Activated effector memory CD4-positive, alpha-beta T cell treated with anti-CD3 and anti-CD28 coated beads, Interleukin-2, amount 50 U/mL, for 16 hours (primary cell): ENCODE results near the gene SPG7.
"Not testable (repeated sequence)": the region's sequence is repeated elsewhere in the genome, so short reads cannot be mapped to it uniquely, and the experiment has no call there.

Experiments used
- DNase-seq: peaks from one replicate; pipeline ENCODE4 v3.0.0-alpha.2; 2020

The SPG7 gene

DNA sequence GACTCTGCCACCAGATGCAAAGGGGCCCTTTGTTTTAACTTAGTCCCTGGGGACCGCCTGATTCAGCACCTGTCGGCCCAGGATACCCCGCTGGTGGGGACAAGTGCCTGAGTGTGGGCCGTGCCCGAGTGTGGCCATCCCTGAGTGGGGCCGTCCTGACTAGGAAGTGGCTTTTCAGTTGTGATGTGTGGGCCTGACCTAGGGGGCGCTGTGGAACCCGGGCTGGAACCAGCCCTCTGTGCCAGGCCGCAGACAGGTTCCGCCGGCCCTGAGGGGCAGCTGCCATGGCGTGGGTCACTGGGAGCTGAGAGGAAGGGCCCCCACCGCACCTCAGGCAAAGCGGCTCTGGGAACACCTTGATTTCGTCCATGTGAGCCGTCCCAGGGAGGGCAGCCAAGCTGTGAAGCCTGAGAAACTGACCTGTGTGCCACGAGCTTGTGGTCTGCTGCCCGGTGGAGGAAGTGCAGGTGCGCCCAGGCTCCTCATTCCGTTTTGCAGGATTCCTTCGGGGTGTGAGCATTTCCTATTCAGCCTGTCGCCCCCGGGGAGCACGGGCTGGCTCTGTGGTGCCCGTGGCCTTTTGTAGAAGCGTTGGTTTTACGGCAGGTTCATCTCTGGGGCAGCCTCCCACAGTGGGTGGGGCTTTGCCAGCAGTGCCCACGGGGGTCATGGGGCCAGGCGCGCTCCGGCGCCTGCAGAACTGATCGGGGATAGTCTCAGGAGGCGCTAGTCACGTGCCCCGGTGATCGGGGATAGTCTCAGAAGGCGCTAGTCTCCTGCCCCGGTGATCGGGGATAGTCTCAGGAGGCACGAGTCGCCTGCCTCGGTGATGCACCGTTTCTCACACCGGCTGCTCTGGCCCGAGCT lies 57.5 kb downstream of the SPG7 start:
- peak; percentile 81 for DNase-seq

DNA sequence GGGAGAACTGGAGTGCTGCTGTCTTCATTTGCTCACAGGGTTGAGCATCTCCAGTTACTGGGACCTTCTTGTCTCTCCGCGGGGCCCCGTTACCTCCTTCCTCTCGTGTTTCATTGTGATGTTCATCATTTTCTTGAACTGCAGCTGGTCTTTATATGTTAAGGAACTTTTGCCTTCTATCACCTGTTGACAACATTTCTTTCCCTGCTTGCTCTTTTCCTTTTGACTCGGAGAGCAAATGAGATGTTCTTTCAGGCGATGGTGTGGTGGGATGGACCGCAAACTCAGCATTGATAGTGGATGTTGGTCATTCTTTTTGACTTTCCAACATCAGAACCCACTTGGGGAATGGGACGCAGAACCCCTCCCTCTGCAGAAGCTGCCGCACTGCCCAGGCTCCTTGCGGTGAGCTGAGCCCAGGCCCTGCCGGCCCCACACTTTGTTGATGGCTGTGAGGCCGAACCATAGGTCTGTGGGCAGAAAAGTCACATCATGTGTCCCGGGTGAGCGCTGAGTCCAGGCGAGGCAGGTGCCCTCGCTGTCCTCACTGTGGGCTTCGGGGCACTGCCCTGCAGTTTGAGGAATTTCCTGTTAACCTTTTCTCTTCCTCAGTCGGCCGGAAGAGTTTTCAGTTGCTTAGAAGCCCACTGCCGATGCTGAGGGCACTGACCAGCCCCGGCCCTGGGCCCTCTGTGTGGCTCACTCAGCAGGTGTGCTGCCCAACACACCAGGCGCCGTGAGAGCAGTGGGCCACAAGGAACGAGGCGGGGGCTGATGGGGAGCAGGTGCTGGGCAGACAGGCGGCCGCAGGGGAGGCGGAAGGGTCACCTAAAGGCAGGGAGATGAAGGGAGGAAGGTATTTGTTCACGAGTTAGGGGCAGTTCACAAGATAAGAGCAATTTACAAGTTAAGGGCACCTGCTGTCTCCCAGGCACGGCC lies 59.7 kb downstream of the SPG7 start:
- no peak for DNase-seq

DNA sequence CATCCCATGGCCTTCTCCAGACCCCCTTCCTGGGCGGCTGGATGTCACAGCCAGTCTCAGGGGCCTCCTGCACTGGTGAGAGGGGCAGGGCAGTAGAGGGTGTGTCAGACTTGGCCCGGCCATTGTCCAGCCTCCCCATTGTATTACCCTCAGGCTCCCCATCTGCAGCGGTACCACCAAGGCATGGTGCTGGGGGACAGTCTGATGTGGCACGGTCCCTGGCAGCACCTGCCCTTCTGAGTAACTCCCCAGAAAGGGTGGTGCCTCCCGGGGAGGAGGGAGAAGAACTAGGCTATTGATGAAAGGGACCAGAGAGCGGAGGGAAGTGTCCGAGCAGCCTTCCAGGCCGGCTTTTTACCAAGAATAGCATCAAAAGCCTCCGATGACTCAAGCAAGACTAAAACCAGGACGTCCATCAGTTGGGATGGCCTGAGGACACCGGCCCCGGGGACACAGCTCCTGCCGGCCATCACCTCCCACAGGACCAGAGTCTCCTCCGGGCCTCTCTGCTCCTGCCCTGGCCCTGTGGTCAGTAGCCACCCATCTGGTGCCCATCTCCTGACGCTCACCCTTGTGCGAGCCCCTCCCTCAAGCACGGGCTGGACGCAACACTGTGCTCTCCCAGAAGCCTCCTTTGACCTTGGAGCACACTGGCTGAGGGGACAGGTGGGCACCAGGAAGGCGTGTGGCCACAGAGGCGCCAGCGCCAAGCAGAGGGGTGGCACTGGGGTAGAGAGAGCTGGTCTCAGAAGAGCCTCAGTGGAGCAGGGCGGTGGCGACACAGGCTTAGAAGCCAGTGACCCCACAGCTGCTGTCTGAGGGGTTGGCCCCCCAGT lies 61.5 kb downstream of the SPG7 start:
- no peak for DNase-seq

DNA sequence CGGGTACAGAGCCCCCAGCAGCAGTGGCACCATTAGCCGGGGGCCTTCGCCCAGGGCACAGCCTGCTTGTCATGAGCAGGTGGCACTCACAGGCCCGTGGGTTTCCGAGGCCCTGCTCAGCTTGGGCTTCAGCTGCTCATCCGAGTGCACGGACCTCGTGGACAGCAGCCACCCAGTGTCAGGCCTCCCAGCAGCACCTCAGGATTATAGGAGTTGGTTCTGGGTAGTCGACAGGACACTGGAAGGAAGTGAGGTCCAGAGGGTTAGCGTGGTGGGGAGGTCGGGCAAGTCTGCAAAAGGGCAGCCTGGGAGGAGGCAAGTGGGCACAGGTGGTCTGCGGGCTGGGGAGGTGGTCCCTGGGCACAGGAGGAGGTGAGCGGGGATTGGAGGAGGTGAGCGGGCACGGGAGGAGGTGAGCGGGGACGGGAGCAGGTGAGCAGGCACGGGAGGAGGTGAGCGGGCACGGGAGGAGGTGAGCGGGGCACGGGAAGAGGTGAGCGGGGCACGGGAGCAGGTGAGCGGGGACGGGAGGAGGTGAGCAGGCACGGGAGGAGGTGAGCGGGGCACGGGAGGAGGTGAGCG lies 62.2 kb downstream of the SPG7 start:
- DNase-seq, result no peak

DNA sequence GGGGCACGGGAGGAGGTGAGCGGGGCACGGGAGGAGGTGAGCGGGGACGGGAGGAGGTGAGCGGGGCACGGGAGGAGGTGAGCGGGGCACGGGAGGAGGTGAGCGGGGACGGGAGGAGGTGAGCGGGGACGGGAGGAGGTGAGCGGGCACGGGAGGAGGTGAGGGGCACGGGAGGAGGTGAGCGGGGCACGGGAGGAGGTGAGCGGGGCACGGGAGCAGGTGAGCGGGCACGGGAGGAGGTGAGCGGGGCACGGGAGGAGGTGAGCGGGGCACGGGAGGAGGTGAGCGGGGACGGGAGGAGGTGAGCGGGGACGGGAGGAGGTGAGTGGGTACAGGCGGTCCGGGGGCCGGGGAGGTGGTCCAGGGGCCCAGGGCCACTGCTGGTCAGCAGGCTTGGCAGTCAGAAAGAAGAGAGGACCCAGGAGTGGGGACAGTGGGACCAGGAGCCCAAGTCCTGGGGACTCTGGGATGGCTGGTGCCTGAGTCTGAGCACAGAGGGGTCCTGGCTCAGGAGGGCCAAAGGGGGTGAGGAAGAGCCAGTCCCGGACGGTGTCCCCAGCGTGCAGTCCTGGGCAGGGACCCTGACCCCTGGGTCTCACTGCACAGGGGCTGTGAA lies 62.9 kb downstream of the SPG7 start:
- DNase-seq, result not testable (repeated sequence)

DNA sequence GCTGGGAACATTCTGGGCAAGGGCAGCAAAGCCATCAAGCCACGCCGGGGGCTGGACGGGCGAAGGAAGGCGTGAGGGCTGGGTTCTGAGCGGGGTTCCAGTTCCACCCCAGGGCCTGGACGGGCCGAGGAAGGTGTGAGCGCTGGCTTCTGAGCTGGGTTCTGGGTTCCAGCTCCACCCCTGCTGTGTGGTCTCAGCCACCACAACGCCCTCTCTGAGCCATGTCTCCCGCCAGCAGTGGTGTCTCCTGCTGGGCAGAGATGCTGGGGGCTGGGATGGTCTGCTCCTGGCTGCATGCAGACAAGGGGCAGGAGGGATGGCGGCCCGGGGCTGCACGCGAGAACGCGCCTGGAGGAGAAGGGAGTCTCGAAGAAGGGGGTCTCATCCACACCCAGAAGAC lies 63.4 kb downstream of the SPG7 start:
- no peak for DNase-seq

DNA sequence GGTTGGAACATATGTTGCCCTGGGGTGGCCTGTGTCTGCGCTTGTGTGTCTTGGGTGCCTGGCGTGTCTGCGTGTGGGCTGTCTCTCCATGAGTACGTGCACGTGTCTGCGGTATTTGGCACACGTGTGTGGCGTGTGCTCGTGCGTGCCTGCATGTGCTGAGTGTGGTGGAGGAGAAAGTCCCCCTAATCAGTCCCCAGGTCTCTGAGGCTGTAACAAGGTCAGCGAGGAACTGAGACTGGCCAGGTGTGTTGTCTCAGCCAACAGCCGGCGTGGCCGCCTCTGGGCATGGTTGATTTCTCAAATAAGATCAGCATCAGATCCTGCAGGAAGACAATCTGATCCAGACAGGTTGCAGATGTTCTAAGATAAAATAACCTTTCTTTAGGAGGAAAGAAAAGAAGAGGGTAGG lies 63.9 kb downstream of the SPG7 start:
- DNase-seq, result no peak

DNA sequence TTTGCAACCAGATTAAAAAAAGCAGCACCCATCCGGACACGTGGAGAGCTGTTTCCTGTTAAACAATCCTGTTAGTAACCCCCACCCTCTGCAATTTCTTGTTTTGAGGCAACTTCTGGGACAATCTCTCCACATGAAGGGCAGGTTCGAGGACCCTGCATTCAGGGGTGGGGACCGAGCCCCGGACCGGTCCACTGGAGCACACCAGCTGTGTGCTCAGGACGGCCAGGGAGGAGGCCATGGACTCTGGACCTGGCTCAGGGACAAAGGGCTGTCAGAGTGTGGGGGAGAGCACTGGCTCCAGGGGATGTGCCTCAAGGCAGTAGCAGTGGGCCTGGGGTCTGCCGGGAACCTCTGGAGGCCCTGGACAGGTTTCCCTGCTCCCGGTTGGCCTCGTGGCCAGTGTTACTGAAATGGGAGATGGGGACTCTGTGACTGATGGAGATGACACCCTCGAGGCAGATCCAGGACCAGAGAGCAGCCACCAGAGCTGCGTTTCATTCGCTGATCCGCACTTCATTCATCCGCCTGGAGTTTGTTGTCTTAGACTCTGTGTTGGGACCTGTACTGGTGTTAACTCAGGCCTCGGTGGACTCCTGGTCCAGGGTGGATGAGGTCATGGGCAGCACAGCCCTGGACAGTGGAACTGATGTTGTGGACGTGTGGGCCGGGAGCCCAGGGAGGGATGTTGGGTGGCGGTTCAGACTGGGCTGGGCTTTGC lies 64.4 kb downstream of the SPG7 start:
- no peak for DNase-seq

DNA sequence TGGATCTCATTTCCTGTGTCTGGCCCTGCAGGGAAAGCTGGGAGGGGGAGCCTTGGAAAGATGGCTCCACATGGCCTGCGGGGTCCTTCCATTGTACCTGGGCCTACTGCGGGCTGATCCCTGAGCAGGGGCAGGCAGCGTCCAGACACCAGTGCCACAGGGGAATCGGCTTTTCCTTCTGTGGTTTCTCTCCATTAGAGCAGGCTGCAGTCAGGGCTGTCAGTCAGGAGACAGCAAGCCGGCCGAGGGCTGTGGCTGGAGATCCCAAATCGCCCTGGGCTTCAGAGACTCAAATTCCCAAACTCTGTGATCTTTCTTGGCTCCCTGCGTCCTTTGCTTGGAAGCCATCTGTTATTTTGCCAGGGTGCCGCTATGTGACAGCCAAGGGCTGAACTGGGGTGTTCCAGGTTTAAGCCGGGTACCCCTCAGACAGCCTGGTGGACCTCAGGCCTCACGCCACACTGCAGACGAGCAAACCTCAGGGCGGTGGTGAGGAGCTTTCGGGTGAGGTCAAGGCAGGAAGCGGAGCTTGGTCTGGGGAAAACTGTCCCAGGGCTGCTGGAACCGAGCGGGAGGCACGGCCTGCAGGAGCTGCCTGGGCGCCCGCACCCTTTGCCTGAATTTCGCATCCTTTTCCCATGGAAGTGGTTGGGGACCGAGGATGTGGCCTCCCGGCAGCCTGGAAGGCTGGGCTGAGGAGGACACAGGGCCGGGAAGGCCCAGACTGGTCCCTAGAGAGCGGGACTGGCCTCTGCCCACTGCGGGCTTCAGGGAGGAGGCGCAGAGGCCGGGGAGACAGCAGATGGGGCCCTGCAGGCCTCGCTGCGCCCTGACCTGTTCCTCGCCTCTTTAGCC lies 65.8 kb downstream of the SPG7 start:
- DNase-seq, result no peak

DNA sequence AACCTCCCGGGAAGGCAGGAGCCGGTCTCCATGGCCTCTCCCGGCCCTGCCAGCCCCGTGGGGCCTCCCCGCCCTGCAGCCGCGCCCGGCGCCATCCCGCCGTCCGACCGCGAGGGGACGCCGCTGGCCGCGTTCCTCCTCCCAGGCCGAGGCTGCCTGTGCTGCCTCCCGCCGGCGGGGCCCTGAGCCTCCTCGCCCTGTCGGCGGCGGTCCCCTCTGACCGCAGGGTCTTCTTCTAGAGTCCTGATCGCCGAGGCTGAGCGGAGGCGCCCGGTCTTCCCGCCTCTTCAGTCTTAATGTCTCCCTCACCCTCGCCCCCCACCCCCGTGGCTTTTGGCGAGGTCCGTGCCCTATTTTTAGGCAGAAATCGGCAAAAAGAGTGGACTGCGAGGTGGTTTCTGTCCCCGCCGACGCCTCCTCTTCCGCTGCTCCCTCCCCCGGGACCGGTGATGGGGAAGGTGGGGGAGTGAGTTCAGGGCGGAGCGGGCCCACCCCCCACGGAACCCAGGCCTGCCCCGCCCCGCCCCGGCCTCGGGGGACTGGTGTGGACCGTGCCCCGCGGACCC lies 66.6 kb downstream of the SPG7 start:
- DNase-seq, result peak; percentile 85

DNA sequence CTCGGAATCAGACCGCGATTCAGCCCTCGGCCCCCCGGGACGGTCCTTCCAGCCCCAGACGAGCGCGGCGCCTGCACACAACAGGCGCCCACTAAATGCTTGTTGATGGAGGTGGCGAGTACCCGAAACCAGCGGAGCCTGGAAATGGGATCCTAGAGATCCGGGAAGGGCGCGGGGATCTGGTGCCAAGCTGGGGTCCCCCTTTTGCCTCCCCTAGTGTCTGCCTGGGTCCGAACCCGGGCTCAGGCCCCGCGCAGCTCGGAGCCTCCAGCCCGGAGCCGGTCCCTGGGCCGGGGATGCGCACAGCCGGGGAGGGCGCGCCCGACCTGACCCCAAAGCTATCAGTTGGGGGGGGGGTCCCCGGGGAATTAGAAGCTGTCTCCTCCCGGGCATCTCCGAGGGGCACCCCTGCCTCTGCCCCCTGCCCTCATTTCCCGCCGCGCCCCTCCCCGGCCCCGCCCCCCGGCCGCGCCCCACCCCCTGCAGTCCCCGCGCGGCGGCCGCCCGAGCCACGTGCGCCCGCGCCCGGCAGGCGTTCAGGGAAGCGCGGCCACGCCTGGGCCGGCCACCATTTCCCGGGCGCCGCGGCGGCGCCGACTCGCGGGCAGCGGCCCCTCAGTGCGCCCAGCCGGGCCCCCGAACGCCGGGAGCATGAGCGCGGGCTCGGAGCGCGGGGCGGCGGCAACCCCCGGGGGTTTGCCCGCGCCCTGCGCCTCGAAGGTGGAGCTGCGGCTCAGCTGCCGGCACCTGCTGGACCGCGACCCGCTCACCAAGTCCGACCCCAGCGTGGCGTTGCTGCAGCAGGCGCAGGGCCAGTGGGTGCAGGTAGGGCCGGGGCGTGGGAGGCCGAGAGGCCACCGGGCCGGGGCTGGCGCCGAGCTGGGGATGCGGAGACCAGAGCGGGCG lies 67.3 kb downstream of the SPG7 start, which contains the start of gene CPNE7:
CPNE7 (plus strand) TSS at position 512 of the 906 bp plus-strand sequence; CDS start at position 652, 140 bp downstream.
- DNase-seq, result no peak

DNA sequence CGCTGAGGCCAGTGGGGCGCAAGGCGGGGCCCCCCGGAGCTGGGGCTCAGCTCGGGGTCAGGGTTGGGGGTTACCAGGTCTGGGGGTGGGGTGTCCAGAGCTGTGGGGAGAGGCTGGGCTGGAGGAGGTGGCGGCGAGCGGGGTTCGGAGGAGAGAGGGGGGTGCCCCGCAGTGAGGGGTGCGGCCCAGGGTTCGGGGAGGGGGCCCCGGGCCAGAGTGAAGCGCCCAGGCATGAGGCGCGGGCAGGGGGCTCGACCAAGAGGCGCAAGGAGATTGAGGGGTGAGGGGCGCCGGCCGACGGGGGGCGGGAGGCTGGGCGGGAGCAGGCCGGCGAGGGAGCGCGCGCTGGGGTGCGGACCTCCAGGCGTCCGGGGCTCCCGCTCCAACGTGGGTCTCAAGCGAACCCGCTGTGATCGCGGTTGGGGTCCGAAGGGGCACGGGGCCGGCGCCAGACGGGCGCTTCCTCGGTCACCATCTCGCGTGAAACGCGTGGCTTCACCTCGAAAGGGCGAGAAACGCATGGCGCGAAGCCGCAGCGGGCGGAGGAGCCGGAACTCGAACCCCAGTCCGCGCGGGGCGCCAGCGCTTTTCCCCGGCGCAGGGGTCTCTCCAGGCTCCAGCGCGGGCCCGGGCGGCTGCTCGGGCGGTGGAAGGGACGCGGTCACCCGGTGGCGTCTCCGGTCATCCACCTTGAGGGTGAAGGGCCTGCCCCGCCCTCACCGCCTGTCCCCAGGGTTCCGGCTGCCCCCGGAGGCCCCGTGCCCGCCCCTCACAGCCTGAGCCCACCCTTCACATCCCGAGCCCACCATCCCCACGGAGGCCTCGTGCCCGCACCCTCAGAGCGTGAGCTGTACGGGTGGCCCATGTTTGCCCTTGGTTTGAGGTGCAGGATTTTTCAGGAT lies 68.2 kb downstream of the SPG7 start:
- no peak for DNase-seq

DNA sequence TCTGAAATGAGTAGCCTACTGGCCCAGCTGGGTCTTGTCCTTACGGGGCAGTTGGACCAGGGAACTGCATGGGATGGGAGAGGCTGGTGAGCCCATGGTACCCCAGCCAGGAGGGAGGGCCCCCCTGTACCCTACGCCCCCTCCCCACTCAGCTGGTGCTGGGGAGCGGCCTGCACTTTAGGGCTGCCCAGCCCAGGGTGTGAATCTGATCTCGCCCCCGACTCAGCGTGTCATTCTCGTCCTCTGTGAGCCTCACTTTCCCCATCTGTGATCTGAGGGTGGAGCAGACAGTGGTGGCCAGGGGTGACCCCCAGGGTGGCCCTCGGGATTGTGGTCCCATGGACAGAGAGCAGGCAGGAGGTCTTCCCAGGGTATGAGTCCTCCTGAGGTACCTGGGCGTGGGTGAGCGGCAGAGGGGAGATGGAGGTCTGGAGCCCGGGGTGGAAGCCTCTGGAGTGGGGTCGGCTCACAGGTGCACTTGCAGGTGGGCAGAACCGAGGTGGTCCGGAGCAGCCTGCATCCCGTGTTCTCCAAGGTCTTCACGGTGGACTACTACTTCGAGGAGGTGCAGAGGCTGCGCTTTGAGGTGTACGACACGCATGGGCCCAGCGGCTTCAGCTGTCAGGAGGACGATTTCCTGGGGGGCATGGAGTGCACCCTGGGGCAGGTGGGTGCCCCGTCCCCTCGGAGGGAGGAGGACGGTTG lies 69.0 kb downstream of the SPG7 start:
- DNase-seq, result no peak

DNA sequence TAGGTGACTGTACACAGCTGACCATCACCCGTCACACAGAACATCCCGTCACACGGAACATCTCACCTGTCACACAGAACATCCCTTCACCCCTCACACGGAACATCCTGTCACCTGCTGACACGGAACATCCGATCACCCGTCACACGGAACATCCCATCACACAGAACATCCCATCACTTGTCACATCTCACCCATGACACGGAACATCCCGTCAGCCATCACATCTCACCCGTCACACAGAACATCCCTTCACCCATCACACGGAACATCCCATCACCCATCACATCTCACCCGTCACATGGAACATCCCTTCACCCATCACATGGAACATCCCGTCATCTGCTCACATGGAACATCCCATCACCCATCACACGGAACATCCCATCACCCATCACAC lies 71.1 kb downstream of the SPG7 start:
- no peak for DNase-seq

DNA sequence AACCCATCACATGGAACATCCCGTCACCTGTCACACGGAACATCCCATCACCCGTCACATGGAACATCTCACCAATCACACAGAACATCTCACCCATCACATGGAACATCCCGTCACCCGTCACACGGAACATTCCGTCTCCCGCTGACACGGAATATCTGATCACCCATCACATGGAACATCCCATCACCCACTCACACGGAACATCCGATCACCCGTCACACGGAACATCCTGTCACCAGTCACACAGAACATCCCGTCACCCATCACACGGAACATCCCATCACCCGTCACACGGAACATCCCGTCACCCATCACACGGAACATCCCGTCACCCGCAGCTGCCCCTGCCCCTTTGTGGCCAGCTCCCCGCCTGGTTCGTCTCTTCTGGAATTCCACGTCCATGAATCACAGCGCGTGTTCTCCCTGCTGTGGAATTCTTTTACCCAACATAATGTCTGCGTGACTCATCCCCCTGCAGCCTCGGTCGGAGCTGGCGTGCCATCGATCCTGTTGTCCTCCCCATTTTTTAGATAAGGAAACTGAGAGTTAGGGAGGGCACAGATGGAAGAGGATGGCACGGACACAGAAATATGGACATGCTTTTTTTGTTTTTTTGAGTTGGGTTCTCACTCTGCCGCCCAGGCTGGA lies 73.0 kb downstream of the SPG7 start:
- DNase-seq, result no peak

DNA sequence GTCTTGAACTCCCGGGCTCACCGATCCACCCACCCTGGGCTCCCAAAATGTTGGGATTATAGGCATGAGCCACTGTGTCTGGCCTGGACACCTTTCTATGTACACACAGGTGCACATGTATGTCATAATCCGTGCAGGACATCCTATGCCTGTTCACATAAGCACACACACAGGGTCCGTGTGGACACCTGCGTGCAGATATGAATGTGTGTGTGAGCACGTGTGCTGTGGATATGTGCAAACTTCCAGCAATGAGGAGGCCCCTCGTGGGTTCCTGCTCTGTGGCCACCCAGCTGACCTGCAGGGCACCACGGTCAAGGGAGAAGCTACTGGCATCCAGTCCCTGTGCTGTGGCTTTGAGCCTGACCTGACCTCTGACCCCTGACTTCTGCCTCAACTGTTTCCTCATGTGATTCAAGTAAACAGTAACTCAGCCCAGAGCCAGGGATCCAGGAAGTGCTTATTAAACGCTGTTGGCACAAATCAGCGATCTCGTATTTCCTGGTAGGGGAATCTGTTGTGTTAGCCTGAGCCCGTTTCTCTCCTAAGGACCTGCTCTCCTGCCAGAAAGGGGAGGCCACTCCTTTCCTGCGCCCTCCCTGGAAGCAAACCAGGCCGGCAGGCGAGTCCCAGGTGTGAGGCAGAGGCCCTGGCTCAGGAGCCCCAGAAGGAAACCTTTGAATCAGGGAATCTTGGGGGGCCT lies 73.8 kb downstream of the SPG7 start:
- no peak for DNase-seq
